ENCODE measurements around the gene TMEM255B.

DNA sequence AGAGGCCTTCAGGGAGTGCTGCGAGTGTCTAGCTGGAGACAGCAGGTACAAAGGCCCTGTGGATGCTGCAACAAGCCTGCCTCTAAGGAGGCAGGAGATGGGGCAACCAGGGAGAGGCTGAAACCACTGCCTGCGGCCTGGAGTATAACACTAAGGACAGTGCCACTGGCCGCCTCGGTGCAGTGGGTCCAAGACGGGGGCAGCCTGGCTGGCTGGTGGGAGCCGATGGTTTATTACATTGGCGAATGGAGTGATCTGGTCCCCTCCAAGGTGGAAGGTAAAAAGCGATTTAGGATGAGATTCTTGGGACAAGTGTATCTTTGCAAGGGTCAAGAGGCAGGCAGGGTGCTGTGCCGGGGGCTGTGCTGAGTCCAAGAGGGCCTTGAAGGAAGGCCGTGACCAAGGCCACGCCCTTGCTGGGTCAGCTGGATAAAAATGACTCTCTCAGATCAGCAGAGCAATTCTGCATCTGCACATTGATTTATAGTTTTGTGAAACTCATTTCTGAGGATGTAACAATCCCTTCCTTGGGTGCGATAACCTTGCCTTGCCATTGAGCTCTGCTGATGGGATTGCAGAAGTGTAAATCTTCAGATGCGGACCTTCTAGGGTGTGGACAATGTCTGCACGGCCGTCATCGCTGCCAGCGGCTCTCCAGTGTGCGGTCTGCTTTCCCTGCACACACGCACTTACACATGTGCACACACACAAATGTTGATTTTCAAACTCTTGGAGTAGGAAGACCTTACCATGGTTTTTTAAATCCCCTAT, 6.0 kb downstream of the TMEM255B start:
- TF ChIP-seq, protein P1, sequence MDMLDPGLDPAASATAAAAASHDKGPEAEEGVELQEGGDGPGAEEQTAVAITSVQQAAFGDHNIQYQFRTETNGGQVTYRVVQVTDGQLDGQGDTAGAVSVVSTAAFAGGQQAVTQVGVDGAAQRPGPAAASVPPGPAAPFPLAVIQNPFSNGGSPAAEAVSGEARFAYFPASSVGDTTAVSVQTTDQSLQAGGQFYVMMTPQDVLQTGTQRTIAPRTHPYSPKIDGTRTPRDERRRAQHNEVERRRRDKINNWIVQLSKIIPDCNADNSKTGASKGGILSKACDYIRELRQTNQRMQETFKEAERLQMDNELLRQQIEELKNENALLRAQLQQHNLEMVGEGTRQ (CRISPR knock-in tag; IDR thresholded peaks at IDR 0.05), result no peak
- TF ChIP-seq, protein P2, sequence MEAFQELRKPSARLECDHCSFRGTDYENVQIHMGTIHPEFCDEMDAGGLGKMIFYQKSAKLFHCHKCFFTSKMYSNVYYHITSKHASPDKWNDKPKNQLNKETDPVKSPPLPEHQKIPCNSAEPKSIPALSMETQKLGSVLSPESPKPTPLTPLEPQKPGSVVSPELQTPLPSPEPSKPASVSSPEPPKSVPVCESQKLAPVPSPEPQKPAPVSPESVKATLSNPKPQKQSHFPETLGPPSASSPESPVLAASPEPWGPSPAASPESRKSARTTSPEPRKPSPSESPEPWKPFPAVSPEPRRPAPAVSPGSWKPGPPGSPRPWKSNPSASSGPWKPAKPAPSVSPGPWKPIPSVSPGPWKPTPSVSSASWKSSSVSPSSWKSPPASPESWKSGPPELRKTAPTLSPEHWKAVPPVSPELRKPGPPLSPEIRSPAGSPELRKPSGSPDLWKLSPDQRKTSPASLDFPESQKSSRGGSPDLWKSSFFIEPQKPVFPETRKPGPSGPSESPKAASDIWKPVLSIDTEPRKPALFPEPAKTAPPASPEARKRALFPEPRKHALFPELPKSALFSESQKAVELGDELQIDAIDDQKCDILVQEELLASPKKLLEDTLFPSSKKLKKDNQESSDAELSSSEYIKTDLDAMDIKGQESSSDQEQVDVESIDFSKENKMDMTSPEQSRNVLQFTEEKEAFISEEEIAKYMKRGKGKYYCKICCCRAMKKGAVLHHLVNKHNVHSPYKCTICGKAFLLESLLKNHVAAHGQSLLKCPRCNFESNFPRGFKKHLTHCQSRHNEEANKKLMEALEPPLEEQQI (IDR thresholded peaks at IDR 0.05), result no peak
- TF ChIP-seq MAFF (IDR thresholded peaks at IDR 0.05; ENCODE audit: low read length), result no peak
- no peak for TF ChIP-seq SIX5 (IDR thresholded peaks at IDR 0.05; ENCODE audit: borderline replicate concordance in 1 of 2, insufficient read depth in 1 of 2, low read depth in 1 of 2, low read length in 2 of 2)
- TF ChIP-seq, protein P3, sequence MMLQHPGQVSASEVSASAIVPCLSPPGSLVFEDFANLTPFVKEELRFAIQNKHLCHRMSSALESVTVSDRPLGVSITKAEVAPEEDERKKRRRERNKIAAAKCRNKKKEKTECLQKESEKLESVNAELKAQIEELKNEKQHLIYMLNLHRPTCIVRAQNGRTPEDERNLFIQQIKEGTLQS (IDR thresholded peaks at IDR 0.05), result no peak
- TF ChIP-seq, protein P3 (CRISPR knock-in tag; conservative IDR thresholded peaks at IDR 0.05), result no peak
- TF ChIP-seq MAFG (tag; conservative IDR thresholded peaks at IDR 0.05), result no peak
- TF ChIP-seq, protein P4, sequence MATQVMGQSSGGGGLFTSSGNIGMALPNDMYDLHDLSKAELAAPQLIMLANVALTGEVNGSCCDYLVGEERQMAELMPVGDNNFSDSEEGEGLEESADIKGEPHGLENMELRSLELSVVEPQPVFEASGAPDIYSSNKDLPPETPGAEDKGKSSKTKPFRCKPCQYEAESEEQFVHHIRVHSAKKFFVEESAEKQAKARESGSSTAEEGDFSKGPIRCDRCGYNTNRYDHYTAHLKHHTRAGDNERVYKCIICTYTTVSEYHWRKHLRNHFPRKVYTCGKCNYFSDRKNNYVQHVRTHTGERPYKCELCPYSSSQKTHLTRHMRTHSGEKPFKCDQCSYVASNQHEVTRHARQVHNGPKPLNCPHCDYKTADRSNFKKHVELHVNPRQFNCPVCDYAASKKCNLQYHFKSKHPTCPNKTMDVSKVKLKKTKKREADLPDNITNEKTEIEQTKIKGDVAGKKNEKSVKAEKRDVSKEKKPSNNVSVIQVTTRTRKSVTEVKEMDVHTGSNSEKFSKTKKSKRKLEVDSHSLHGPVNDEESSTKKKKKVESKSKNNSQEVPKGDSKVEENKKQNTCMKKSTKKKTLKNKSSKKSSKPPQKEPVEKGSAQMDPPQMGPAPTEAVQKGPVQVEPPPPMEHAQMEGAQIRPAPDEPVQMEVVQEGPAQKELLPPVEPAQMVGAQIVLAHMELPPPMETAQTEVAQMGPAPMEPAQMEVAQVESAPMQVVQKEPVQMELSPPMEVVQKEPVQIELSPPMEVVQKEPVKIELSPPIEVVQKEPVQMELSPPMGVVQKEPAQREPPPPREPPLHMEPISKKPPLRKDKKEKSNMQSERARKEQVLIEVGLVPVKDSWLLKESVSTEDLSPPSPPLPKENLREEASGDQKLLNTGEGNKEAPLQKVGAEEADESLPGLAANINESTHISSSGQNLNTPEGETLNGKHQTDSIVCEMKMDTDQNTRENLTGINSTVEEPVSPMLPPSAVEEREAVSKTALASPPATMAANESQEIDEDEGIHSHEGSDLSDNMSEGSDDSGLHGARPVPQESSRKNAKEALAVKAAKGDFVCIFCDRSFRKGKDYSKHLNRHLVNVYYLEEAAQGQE (IDR thresholded peaks at IDR 0.05; ENCODE audit: borderline replicate concordance), result no peak
- TF ChIP-seq, protein P4 (CRISPR knock-in tag; IDR thresholded peaks at IDR 0.05; ENCODE audit: low read depth), result no peak
- TF ChIP-seq, protein P5, sequence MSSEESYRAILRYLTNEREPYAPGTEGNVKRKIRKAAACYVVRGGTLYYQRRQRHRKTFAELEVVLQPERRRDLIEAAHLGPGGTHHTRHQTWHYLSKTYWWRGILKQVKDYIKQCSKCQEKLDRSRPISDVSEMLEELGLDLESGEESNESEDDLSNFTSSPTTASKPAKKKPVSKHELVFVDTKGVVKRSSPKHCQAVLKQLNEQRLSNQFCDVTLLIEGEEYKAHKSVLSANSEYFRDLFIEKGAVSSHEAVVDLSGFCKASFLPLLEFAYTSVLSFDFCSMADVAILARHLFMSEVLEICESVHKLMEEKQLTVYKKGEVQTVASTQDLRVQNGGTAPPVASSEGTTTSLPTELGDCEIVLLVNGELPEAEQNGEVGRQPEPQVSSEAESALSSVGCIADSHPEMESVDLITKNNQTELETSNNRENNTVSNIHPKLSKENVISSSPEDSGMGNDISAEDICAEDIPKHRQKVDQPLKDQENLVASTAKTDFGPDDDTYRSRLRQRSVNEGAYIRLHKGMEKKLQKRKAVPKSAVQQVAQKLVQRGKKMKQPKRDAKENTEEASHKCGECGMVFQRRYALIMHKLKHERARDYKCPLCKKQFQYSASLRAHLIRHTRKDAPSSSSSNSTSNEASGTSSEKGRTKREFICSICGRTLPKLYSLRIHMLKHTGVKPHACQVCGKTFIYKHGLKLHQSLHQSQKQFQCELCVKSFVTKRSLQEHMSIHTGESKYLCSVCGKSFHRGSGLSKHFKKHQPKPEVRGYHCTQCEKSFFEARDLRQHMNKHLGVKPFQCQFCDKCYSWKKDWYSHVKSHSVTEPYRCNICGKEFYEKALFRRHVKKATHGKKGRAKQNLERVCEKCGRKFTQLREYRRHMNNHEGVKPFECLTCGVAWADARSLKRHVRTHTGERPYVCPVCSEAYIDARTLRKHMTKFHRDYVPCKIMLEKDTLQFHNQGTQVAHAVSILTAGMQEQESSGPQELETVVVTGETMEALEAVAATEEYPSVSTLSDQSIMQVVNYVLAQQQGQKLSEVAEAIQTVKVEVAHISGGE (CRISPR knock-in tag; IDR thresholded peaks at IDR 0.05), result no peak
- TF ChIP-seq CBX5 (IDR thresholded peaks at IDR 0.05; ENCODE audit: borderline replicate concordance, low read depth), result no peak
- TF ChIP-seq ESRRA (IDR thresholded peaks at IDR 0.05; ENCODE audit: borderline replicate concordance, low read depth), result no peak
- no peak for TF ChIP-seq PURB (CRISPR knock-in tag; IDR thresholded peaks at IDR 0.05; ENCODE audit: low read depth)
- TF ChIP-seq ZFX (CRISPR knock-in tag; IDR thresholded peaks at IDR 0.05), result no peak
